T-helper 9 cell (primary cell): Measurements from ENCODE around the gene CCL28.
"Not testable (repeated sequence)": the region's sequence is repeated elsewhere in the genome, so short reads cannot be mapped to it uniquely, and the experiment has no call there.

Source experiments
- DNase-seq: peaks from one replicate; pipeline ENCODE4 v3.0.0-alpha.2; 2020

Gene CCL28

DNA sequence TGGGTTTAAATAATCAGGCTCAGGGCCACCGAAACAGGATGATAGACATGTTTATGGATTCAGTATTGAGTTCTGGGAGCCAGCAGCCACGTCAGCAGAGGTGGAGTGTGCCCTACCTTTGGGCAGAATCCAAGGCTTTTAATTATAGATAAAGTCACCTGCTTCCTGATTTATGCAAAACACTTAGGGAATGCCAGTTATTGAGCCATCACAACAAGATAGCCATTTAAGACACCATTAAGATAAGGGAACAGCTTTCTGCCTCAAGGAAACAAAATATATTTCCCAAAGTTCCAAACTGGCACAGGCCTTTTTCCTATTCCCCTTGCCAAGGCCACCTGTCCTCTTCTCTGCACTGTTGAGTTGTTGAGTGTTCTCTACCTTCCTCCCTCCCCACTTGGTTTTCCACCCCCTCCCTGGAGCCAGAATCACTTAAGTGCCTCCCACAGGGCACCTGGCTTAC lies 2.4 kb downstream of the CCL28 start:
- no peak for DNase-seq

DNA sequence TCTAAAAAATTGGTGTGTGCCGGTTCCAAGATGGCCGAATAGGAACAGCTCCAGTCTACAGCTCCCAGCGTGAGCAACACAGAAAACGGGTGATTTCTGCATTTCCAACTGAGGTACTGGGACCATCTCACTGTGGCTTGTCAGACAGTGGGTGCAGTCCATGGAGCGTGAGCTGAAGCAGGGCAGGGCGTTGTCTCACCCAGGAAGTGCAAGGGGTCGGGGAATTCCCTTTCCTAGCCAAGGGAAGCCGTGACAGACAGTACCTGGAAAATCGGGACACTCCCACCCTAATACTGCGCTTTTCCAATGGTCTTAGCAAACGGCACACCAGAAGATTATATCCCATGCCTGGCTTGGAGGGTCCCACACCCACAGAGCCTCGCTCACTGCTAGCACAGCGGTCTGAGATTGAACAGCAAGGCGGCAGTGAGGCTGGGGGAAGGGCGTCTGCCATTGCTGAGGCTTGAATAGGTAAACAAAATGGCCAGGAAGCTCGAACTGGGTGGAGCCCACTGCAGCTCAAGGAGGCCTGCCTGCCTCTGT lies 9.6 kb downstream of the CCL28 start:
- not testable (repeated sequence) for DNase-seq

- DNase-seq: no peak
Measured at GRCh38 chr5:43401827-43402226, 10.4 kb downstream of the CCL28 start.

DNA sequence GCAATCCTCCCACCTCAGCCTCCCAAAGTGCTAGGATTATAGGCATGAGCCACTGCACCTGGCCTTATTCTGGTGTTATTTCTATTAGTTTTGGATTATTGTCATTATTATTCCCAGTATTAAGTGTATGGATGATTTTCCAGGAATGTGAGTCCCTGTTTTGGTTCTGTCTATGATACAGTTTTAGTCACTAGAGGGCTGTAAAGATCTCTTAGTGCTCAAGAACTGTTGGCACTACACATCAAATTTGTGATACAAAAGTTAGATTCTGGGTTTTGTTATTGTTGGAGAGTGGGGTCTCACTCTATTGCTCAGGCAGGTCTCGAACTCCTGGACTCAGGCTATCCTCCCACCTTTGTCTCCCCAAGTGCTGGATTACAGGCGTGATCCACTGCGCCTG lies 12.1 kb downstream of the CCL28 start:
- DNase-seq: no peak

- peak; percentile 28 for DNase-seq
Measured at GRCh38 chr5:43396762-43397304, 15.4 kb downstream of the CCL28 start.

DNA sequence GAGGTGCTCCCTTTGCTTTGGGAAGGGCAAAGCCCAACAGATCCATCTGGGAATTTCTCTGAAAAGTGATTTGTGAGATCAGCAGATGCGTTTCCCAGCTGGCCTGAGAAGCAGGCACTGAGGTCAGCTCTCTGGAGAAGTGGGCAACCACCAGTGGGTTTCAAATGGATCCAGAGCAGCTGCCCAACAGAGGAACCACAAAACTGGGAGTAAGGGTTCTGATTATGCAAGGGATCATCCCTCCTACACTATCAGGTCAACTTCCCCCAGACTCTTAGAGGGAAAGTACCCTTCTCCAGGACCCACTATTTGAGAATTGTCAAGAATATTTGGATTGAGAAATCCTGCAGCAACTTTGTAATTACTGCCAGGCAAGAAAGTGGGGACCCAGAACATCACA lies 21.7 kb downstream of the CCL28 start:
- DNase-seq: no peak

DNA sequence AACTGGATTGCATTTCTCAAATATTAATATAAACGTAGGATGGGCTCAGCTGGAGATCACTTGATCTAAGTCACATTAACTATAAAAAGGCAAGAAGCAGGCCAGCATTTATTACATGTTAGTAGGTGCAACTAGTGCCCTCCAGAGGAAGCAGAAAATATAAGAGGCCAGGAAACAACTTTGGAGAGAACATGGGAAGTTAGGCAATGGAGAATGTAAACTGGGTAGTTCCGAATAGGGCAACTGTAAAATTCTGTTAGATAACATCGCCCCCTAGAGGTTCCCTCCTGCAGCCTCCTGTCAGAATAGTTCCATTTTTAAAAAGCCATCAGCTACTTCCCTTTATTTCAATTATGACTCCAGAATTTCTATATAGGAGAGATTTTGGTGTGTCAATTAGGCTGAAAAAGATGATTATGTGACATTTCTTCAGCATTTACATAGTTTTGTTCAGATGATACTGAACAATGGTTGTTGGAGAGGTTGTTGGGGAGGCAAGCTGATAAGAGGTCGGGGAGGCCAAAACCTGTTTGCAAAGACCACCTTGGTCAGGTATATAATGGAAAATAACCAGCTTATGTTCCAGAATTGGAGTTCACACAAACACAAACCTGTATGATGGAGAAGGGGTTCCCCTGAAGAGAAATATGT lies 22.4 kb downstream of the CCL28 start:
- DNase-seq: peak; percentile 3

- DNase-seq: no peak
Measured at GRCh38 chr5:43386960-43387362, 25.2 kb downstream of the CCL28 start.

GRCh38 chr5:43376496-43377140 lies 35.6 kb downstream of the CCL28 start:
- DNase-seq: no peak

DNA sequence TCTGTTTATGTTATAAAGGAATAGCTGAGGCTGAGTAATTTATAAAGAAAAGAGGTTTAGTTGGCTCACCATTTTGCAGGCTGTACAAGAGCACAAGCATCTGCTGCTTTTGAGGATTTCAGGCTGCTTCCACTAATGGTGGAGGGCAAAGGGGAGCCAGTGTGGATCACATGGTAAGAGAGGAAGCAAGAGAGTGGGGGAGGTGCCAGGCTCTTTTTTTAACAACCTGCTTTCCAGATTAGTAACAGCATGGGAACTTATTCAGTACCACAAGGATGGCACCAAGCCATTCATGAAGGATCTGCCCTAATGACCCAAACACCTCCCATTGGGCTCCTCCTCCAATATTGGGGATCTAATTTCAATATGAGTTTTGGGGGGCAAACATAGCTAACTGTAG lies 40.4 kb downstream of the CCL28 start:
- DNase-seq: no peak

- no peak for DNase-seq
Measured at GRCh38 chr5:43370352-43370751, 41.8 kb downstream of the CCL28 start.

- no peak for DNase-seq
Measured at GRCh38 chr5:43369651-43370050, 42.5 kb downstream of the CCL28 start.

GRCh38 chr5:43367909-43368669 lies 44.1 kb downstream of the CCL28 start:
- no peak for DNase-seq

DNA sequence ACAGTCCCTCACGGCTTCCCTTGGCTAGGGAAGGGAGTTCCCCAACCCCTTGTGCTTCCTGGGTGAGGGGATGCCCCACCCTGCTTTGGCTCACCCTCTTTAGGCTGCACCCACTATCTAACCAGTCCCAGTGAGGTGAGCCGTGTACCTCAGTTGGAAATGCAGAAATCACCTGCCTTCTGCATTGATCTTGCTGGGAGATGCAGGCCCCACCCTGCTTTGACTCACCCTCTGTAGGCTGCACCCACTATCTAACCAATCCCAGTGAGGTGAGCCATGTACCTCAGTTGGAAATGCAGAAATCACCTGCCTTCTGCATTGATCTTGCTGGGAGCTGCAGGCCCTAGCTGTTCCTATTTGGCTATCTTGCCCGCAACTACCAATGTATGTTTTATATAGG lies 44.7 kb downstream of the CCL28 start:
- no peak for DNase-seq

DNA sequence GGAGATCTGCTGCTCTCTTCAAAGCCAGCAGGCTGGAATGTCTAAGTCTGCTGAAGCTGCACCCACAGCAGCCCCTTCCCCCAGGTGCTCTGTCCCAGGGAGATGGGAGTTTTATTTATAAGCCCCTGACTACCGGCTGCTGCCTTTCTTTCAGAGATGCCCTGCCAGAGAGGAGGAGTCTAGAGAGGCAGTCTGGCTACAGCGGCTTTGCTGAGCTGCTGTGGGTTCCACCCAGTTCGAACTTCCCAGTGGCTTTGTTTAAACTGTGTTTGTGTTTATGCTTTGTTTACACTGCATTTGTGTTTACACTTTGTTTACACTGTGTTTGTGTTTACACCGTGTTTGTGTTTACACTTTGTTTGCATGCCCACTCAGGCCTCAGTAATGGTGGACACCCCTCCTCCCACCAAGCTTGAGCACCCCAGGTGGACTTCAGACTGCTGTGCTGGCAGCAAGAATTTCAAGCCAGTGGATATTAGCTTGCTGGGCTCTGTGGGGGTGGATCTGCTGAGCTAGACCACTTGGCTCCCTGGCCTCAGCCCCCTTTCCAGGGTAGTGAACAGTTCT lies 45.4 kb downstream of the CCL28 start:
- not testable (repeated sequence) for DNase-seq

DNA sequence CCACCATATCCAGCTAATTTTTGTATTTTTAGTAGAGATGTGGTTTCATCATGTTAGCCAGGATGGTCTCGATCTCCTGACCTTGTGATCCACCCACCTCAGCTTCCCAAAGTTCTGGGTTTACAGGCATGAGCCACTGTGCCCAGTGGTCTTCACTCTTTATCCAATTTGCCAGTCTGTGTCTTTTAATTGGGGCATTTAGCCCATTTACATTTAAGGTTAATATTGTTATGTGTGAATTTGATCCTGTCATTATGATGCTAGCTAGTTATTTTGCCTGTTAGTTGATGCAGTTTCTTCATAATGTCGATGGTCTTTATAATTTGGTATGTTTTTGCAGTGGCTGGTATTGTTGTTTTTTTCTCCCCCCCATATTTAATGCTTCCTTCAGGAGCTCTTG lies 47.0 kb downstream of the CCL28 start:
- DNase-seq: not testable (repeated sequence)

GRCh38 chr5:43363445-43364152 lies 48.6 kb downstream of the CCL28 start:
- DNase-seq: no peak

GRCh38 chr5:43362725-43363435 lies 49.3 kb downstream of the CCL28 start:
- no peak for DNase-seq

- no peak for DNase-seq
Measured at GRCh38 chr5:43358726-43359125, 53.5 kb downstream of the CCL28 start.

DNA sequence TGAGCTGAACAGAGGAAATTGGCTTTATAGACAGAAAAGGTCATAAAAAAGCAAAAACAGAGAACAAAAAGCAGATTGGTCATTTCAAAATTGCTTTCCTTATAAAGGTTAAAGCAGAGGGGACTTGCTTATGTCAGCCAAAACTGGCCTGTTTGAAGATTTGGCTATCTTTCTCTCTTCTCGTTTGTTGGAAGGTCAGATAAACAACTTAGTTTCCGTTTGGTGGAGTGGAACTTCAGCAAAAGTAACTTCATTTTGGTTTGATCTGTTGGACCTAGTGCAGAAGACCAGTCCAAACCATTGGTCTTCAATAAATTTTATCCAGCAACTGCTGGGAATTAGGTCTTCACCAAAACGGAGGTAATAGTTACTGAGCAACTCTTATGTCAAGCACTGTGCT lies 53.9 kb downstream of the CCL28 start:
- DNase-seq: no peak

- DNase-seq: no peak
Measured at GRCh38 chr5:43357878-43358281, 54.3 kb downstream of the CCL28 start.

GRCh38 chr5:43357067-43357466 lies 55.1 kb downstream of the CCL28 start:
- DNase-seq: no peak
